ENCODE measurements around the gene SMYD3. TPM values are rescaled to one million over a fixed set of nuclear protein-coding genes. Genes with fewer than 3 reads are reported as not detected.

The SMYD3 gene
- total RNA-seq, 1 donor from 2014 or later: 31.9 TPM

- Mint-ChIP-seq H3K36me3 (ENCODE audit: insufficient read depth) (no peaks in the 10 kb centered on the region), H3K4me1 (ENCODE audit: low read depth) (peaks cover 7% of the 10 kb centered on the region), H3K9me3 (ENCODE audit: low read depth) (no peaks in the 10 kb centered on the region), H3K27ac (peak overlapping the region; percentile 69), H3K27me3 (no peaks in the 10 kb centered on the region), H3K4me3 (ENCODE audit: low read depth) (no peak overlapping the region)
- DNase-seq (ENCODE audit: low spot score, unreplicated experiment): peak; percentile 9
- TF ChIP-seq CTCF (IDR thresholded peaks at IDR 0.05; ENCODE audit: unreplicated experiment): no peak
These were observed 330.7 kb downstream of the SMYD3 start for GRCh38 chr1:246176126-246177024.

- Mint-ChIP-seq H3K9me3 (ENCODE audit: low read depth) (no peaks in the 10 kb centered on the region), H3K27me3 (no peaks in the 10 kb centered on the region), H3K4me3 (ENCODE audit: low read depth) (no peak overlapping the region), H3K36me3 (ENCODE audit: insufficient read depth) (peaks cover 1% of the 10 kb centered on the region), H3K4me1 (ENCODE audit: low read depth) (peaks cover 16% of the 10 kb centered on the region), H3K27ac (no peak overlapping the region)
- TF ChIP-seq CTCF (IDR thresholded peaks at IDR 0.05; ENCODE audit: unreplicated experiment): no peak
- no peak for DNase-seq (ENCODE audit: low spot score, unreplicated experiment)
These were observed 336.4 kb downstream of the SMYD3 start for GRCh38 chr1:246170574-246171261.

GRCh38 chr1:246169486-246169885 is 337.6 kb downstream of the SMYD3 start:
- no peak for TF ChIP-seq CTCF (IDR thresholded peaks at IDR 0.05; ENCODE audit: unreplicated experiment)
- peaks cover 22% of the 10 kb centered on the region for H3K4me1 Mint-ChIP-seq (ENCODE audit: low read depth)

GRCh38 chr1:246169019-246169418 is 338.1 kb downstream of the SMYD3 start:
- Mint-ChIP-seq H3K9me3 (ENCODE audit: low read depth) (no peaks in the 10 kb centered on the region), H3K27me3 (no peaks in the 10 kb centered on the region), H3K27ac (no peak overlapping the region), H3K4me1 (ENCODE audit: low read depth) (peaks cover 22% of the 10 kb centered on the region), H3K36me3 (ENCODE audit: insufficient read depth) (peaks cover 1% of the 10 kb centered on the region), H3K4me3 (ENCODE audit: low read depth) (no peak overlapping the region)
- TF ChIP-seq CTCF (IDR thresholded peaks at IDR 0.05; ENCODE audit: unreplicated experiment): no peak
- no peak for DNase-seq (ENCODE audit: low spot score, unreplicated experiment)

More at GRCh38 chr1:246169486-246169885, 337.6 kb downstream of the SMYD3 start:
- H3K4me3 Mint-ChIP-seq (ENCODE audit: low read depth): no peak overlapping the region
- no peak for DNase-seq (ENCODE audit: low spot score, unreplicated experiment)
- H3K9me3 Mint-ChIP-seq (ENCODE audit: low read depth): no peaks in the 10 kb centered on the region
- H3K36me3 Mint-ChIP-seq (ENCODE audit: insufficient read depth): peaks cover 1% of the 10 kb centered on the region
- H3K27me3 Mint-ChIP-seq: no peaks in the 10 kb centered on the region
- H3K27ac Mint-ChIP-seq: no peak overlapping the region

GRCh38 chr1:246166841-246167240 is 340.2 kb downstream of the SMYD3 start:
- Mint-ChIP-seq H3K4me1 (ENCODE audit: low read depth) (peaks cover 22% of the 10 kb centered on the region), H3K9me3 (ENCODE audit: low read depth) (no peaks in the 10 kb centered on the region), H3K4me3 (ENCODE audit: low read depth) (no peak overlapping the region), H3K27ac (no peak overlapping the region), H3K36me3 (ENCODE audit: insufficient read depth) (peaks cover 1% of the 10 kb centered on the region), H3K27me3 (no peaks in the 10 kb centered on the region)
- no peak for DNase-seq (ENCODE audit: low spot score, unreplicated experiment)
- no peak for TF ChIP-seq CTCF (IDR thresholded peaks at IDR 0.05; ENCODE audit: unreplicated experiment)

Measured in progenitor cell of endocrine pancreas (in vitro differentiated cells).